DND-41 (cell line): ENCODE results near the gene ATP6V1C2.

Experiments
- ATAC-seq: fragments of 200-7000 bp; cut with Tn5 transposase; 3 replicates; pipeline ENCODE4 v1.9.1; 2021; ENCODE audit warnings: low read depth; ENCODE audit not compliant: insufficient read depth
- DNase-seq: peaks from one replicate; pipeline ENCODE4 v3.0.0-alpha.2; 2020
- H2AFZ ChIP-seq: 2 replicates; pipeline ENCODE4 v1.6.0; 2012; ENCODE audit warnings: low read depth, low read length
- H3K27ac ChIP-seq: 2 replicates; pipeline ENCODE4 v1.5.1; 2012; ENCODE audit warnings: low read length, inconsistent platforms
- H3K27me3 ChIP-seq: fragments of 200-600 bp; sonication (generic); 2 replicates; pipeline ENCODE4 v1.6.0; 2012; ENCODE audit warnings: low read length, mild to moderate bottlenecking, inconsistent platforms; ENCODE audit not compliant: insufficient read depth, poor library complexity
- H3K36me3 ChIP-seq: 2 replicates; pipeline ENCODE4 v1.5.1; 2012; ENCODE audit warnings: low read length, inconsistent platforms; ENCODE audit not compliant: insufficient read depth
- H3K4me1 ChIP-seq: 2 replicates; pipeline ENCODE4 v1.5.1; 2012; ENCODE audit warnings: mild to moderate bottlenecking, low read length; ENCODE audit not compliant: insufficient read depth
- H3K4me2 ChIP-seq: 2 replicates; pipeline ENCODE4 v1.6.0; 2012; ENCODE audit warnings: mild to moderate bottlenecking, moderate library complexity, low read length, inconsistent platforms; ENCODE audit not compliant: insufficient read depth
- H3K4me3 ChIP-seq, 2 experiments: fragments of 200-600 bp in 1 of 2; shearing (Covaris generic) in 1 of 2; 2 replicates each; pipeline ENCODE4 v1.5.1; 2012 to 2016; ENCODE audit warnings: inconsistent platforms in 2 of 2, low read length in 2 of 2, mild to moderate bottlenecking in 2 of 2, low read depth in 1 of 2, moderate library complexity in 1 of 2
- H3K79me2 ChIP-seq: 2 replicates; pipeline ENCODE4 v1.6.0; 2012; ENCODE audit warnings: low read length, inconsistent platforms; ENCODE audit not compliant: insufficient read depth
- H3K9ac ChIP-seq: 2 replicates; pipeline ENCODE4 v1.6.0; 2012; ENCODE audit warnings: low read depth, mild to moderate bottlenecking, inconsistent platforms, low read length, moderate library complexity
- H3K9me3 ChIP-seq: 2 replicates; pipeline ENCODE4 v1.5.1; 2012; ENCODE audit warnings: low read length, moderate library complexity, mild to moderate bottlenecking, inconsistent platforms; ENCODE audit not compliant: insufficient read depth, severe bottlenecking
- H4K20me1 ChIP-seq: 2 replicates; pipeline ENCODE4 v1.6.0; 2012; ENCODE audit warnings: low read length; ENCODE audit not compliant: insufficient read depth
- EZH2 ChIP-seq: IDR thresholded peaks from 3 replicates; pipeline ENCODE4 v1.6.1; 2012; ENCODE audit warnings: borderline replicate concordance, low read depth, mild to moderate bottlenecking, moderate library complexity, low read length, inconsistent platforms; ENCODE audit not compliant: severe bottlenecking
- TF ChIP-seq, protein P1 (sequence below): IDR thresholded peaks from 2 replicates; pipeline ENCODE4 v1.5.1; 2012; ENCODE audit warnings: borderline replicate concordance, low read length, moderate library complexity, mild to moderate bottlenecking; ENCODE audit not compliant: poor library complexity, severe bottlenecking; ENCODE audit errors: extremely low read depth

Gene ATP6V1C2

DNA sequence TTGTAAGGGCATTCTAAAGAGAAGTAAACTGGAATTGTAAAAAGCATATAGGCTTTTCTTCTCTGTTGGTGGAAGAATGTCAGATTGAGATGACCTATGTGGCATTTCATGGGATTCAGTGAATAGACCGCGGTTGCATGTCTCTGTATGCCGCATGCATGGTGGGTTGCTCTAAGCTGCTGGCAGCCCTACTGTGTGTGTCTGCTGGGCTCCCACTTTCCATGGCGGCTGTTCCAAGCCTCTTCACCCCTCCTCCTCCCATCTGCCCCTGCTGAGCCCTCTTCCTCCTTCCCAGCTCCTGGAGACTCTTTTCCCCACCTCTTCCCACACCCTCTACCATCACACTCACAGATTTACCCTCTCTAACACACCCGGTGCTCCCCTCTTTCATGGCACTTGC lies 12.6 kb downstream of the ATP6V1C2 start:
- H3K79me2 ChIP-seq: no peaks in the 10 kb centered on the region
- H3K4me2 ChIP-seq: no peak overlapping the region
- H4K20me1 ChIP-seq: no peaks in the 10 kb centered on the region
- TF ChIP-seq, protein P1, sequence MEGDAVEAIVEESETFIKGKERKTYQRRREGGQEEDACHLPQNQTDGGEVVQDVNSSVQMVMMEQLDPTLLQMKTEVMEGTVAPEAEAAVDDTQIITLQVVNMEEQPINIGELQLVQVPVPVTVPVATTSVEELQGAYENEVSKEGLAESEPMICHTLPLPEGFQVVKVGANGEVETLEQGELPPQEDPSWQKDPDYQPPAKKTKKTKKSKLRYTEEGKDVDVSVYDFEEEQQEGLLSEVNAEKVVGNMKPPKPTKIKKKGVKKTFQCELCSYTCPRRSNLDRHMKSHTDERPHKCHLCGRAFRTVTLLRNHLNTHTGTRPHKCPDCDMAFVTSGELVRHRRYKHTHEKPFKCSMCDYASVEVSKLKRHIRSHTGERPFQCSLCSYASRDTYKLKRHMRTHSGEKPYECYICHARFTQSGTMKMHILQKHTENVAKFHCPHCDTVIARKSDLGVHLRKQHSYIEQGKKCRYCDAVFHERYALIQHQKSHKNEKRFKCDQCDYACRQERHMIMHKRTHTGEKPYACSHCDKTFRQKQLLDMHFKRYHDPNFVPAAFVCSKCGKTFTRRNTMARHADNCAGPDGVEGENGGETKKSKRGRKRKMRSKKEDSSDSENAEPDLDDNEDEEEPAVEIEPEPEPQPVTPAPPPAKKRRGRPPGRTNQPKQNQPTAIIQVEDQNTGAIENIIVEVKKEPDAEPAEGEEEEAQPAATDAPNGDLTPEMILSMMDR: no peak
- no peak for TF ChIP-seq EZH2
- H2AFZ ChIP-seq: no peak overlapping the region
- ATAC-seq: no peak
- no peaks in the 10 kb centered on the region for H3K36me3 ChIP-seq
- no peak overlapping the region for H3K4me3 ChIP-seq
- H3K27me3 ChIP-seq: no peaks in the 10 kb centered on the region
- no peak overlapping the region for H3K9ac ChIP-seq
- H3K27ac ChIP-seq: no peak overlapping the region
- no peaks in the 10 kb centered on the region for H3K4me1 ChIP-seq
- no peaks in the 10 kb centered on the region for H3K9me3 ChIP-seq
- no peak for DNase-seq

GRCh38 chr2:10738192-10738591 lies 16.8 kb downstream of the ATP6V1C2 start:
- Histone ChIP-seq H2AFZ (no peak overlapping the region), H3K4me1 (no peaks in the 10 kb centered on the region), H3K9ac (no peak overlapping the region), H3K4me2 (no peak overlapping the region), H4K20me1 (no peaks in the 10 kb centered on the region), H3K9me3 (no peaks in the 10 kb centered on the region), H3K36me3 (no peaks in the 10 kb centered on the region), H3K27me3 (peaks cover 6% of the 10 kb centered on the region), H3K4me3 (no peak overlapping the region), H3K27ac (no peak overlapping the region), H3K79me2 (no peaks in the 10 kb centered on the region)
- ATAC-seq (no peak), DNase-seq (no peak)
- TF ChIP-seq EZH2: no peak
- TF ChIP-seq, protein P1: no peak

GRCh38 chr2:10740226-10740625 lies 18.8 kb downstream of the ATP6V1C2 start:
- no peak for TF ChIP-seq EZH2
- no peaks in the 10 kb centered on the region for H3K9me3 ChIP-seq
- H3K4me1 ChIP-seq: no peaks in the 10 kb centered on the region
- H3K79me2 ChIP-seq: no peaks in the 10 kb centered on the region
- H3K4me3 ChIP-seq: no peak overlapping the region
- no peak overlapping the region for H3K27ac ChIP-seq
- H3K4me2 ChIP-seq: no peak overlapping the region
- no peaks in the 10 kb centered on the region for H3K36me3 ChIP-seq
- H3K9ac ChIP-seq: no peak overlapping the region
- H2AFZ ChIP-seq: no peak overlapping the region
- ATAC-seq (no peak), DNase-seq (no peak)
- H4K20me1 ChIP-seq: no peaks in the 10 kb centered on the region
- peaks cover 8% of the 10 kb centered on the region for H3K27me3 ChIP-seq

DNA sequence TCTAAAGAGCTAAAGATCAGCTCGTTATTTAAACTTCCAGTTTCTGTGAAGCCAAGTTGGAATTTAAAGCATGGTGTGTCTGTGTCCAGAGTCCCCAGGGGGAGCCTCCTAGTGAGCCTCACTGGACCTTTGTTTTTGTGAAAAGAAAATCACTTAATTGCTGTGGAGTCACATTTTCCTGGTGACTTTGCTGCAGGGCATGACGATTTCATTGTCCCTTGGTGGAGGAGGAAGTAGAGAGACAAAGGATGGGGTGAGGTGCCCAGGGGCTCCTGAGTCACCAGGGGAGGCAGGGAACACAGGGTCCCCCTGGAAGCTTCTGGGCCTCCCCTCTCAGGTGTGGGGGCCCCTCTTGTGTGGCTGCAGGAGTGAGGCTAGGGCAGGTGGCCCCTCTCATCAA lies 19.7 kb downstream of the ATP6V1C2 start:
- Histone ChIP-seq H2AFZ (no peak overlapping the region), H3K27ac (no peak overlapping the region), H3K9me3 (no peaks in the 10 kb centered on the region), H3K4me2 (no peak overlapping the region), H3K79me2 (no peaks in the 10 kb centered on the region), H3K9ac (no peak overlapping the region), H3K36me3 (no peaks in the 10 kb centered on the region), H3K27me3 (peaks cover 8% of the 10 kb centered on the region), H3K4me3 (no peak overlapping the region), H4K20me1 (no peaks in the 10 kb centered on the region), H3K4me1 (no peaks in the 10 kb centered on the region)
- TF ChIP-seq, protein P1: no peak
- no peak for TF ChIP-seq EZH2
- ATAC-seq: no peak
- no peak for DNase-seq
